ENCODE results near the gene ABCB11. TPM values are rescaled to one million over a fixed set of nuclear protein-coding genes. Genes with fewer than 3 reads are reported as not detected.

Gene ABCB11
- total and polyA plus RNA-seq, 9 of the 15 experiments (the other 6 are each of a cell fraction or from before 2014, with no cell fraction given): 0.04 to 0.51 (median 0.10) TPM; not detected in 1

GRCh38 chr2:168978461-168978861, 52.7 kb downstream of the ABCB11 start:
- POLR2A ChIA-PET: interaction anchor here (0.6 kb wide), 1 partner anchor 9 kb away, joined by 4 read pairs; no protein-coding TSS in a partner anchor
- in situ Hi-C loops (cut with MboI): no loop called here

More at GRCh38 chr2:168978461-168978861, 52.7 kb downstream of the ABCB11 start:
- BruUV-seq (replicated peaks): no TSS peak
- no peak for TF ChIP-seq MAFG (tag; conservative IDR thresholded peaks at IDR 0.05)
- no peak for TF ChIP-seq RAD21 (CRISPR knock-in tag; conservative IDR thresholded peaks at IDR 0.05 in 1 of 2, IDR thresholded peaks at IDR 0.05 in 1 of 2)
- TF ChIP-seq SMAD1 (IDR thresholded peaks at IDR 0.05; ENCODE audit: low read depth, low read length, partially characterized antibody): no peak
- TF ChIP-seq CEBPB (tag; IDR thresholded peaks at IDR 0.05): peak; percentile 59
- 0 out of 2 replicates have a peak, but pooled peaks have one; percentile 19 for TF ChIP-seq THAP12 (CRISPR knock-in tag; IDR thresholded peaks at IDR 0.05)
- no peaks in the 10 kb centered on the region for H3K36me3 ChIP-seq (ENCODE audit: control insufficient read depth, insufficient read depth, low read length)
- ATAC-seq: no peak
- H3K4me1 ChIP-seq (replicated peaks in 1 of 2; ENCODE audit: control insufficient read depth in 2 of 2, insufficient read depth in 2 of 2, low read length in 2 of 2): peaks cover 4 to 10% of the 10 kb centered on the region in 2 experiments; a peak in 3 of 5 replicates
- H3K27me3 ChIP-seq (ENCODE audit: control insufficient read depth in 2 of 2, insufficient read depth in 2 of 2, low read length in 2 of 2): no peaks in the 10 kb centered on the region
- CTCF ChIA-PET (ENCODE audit: low intra/inter-chr PET ratio): no interaction called here
- no peak for FAIRE-seq
- intact Hi-C loops (cut with micrococcal nuclease): loop anchor here (5.0 kb wide), 1 partner anchor 74 kb away; no protein-coding TSS in a partner anchor
- no peaks in the 10 kb centered on the region for H4K20me1 ChIP-seq (replicated peaks; ENCODE audit: control insufficient read depth, insufficient read depth, low read length)
- H3K9ac ChIP-seq (ENCODE audit: insufficient read depth in 1 of 2, low read depth in 2 of 2, low read length in 2 of 2): no peak overlapping the region
- no peak overlapping the region for H2AFZ ChIP-seq (ENCODE audit: low read depth, low read length)
- no peak overlapping the region for H3K27ac ChIP-seq (ENCODE audit: extremely low read depth, low read depth, low read length)
- WGBS (ENCODE audit: insufficient coverage, low coverage, missing lambda C conversion rate): 92% methylated on average over 6 of the region's 6 CpGs
- no peaks in the 10 kb centered on the region for H3K79me2 ChIP-seq (ENCODE audit: control insufficient read depth, insufficient read depth, low read length)
- no peak for DNase-seq (ENCODE audit: extremely low read depth in 1 of 4, low spot score in 3 of 4)
- no peak overlapping the region for H3K4me2 ChIP-seq (ENCODE audit: insufficient read depth, low read length)
- H3K9me3 ChIP-seq (replicated peaks; ENCODE audit: control insufficient read depth, insufficient read depth, low read depth, low read length): peaks cover 11% of the 10 kb centered on the region
- H3K4me3 ChIP-seq: no peak overlapping the region
- H3K9me1 ChIP-seq (ENCODE audit: control insufficient read depth, insufficient read depth, low read length): no peaks in the 10 kb centered on the region
